GM21737 (cell line): ENCODE measurements around the gene ITGA7.

Experiments used
- ATAC-seq: cut with Tn5 transposase; IDR thresholded peaks from one replicate; pipeline ENCODE4 v1.9.1; 2021; ENCODE audit warnings: mild to moderate bottlenecking, moderate library complexity; ENCODE audit not compliant: unreplicated experiment

The ITGA7 gene, protein sequence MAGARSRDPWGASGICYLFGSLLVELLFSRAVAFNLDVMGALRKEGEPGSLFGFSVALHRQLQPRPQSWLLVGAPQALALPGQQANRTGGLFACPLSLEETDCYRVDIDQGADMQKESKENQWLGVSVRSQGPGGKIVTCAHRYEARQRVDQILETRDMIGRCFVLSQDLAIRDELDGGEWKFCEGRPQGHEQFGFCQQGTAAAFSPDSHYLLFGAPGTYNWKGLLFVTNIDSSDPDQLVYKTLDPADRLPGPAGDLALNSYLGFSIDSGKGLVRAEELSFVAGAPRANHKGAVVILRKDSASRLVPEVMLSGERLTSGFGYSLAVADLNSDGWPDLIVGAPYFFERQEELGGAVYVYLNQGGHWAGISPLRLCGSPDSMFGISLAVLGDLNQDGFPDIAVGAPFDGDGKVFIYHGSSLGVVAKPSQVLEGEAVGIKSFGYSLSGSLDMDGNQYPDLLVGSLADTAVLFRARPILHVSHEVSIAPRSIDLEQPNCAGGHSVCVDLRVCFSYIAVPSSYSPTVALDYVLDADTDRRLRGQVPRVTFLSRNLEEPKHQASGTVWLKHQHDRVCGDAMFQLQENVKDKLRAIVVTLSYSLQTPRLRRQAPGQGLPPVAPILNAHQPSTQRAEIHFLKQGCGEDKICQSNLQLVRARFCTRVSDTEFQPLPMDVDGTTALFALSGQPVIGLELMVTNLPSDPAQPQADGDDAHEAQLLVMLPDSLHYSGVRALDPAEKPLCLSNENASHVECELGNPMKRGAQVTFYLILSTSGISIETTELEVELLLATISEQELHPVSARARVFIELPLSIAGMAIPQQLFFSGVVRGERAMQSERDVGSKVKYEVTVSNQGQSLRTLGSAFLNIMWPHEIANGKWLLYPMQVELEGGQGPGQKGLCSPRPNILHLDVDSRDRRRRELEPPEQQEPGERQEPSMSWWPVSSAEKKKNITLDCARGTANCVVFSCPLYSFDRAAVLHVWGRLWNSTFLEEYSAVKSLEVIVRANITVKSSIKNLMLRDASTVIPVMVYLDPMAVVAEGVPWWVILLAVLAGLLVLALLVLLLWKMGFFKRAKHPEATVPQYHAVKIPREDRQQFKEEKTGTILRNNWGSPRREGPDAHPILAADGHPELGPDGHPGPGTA

DNA sequence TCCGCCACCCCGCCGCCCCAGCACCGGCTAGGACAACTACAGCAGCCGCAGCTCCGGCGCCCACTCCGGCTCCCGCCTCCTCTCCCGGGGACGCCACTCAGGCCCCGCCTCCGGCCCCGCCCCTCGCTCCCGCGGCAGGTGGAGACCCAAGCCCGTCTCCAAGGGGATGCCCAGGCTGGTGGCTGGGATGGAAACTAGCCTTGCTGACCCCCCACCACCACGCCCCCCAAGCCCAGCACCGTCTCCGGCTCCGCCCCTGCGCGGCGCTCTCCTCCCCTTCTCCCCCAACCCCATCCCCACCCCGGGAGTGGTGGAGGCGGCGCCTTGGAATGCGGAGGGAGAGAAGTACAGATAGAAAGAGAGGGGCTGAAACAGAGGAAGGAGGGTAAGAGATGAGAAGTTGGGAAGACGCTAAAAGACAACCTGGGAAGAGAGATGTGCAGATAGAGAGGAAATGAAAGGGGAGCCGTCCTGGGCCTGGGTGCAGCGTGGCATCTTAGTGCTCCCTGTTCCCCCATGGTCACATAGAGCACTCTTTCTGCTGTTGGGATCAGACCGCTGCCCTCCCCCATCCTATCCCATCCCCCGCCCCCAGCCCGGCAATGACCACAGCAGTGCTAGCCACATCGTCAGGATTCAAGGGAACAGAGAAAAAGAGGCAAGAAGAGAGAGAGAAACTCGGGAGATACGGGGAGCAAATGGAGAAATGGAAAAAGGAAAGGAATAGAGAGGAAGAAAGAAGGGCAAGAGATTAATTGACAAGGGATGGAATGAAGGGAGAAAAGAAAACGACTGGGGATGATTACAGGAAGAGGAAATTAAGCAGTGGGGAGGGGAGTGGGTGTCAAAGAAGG, at the start of gene ITGA7:
Gene ITGA7 (minus strand): TSS at position 64 of the 854 bp plus-strand sequence. CDS start 222 bp downstream, outside the sequence.
- ATAC-seq, result peak; percentile 70

- ATAC-seq, result no peak
These were observed 47.5 kb upstream of the ITGA7 start for GRCh38 chr12:55755246-55755645.

- ATAC-seq, result no peak
These were observed 40.7 kb upstream of the ITGA7 start for GRCh38 chr12:55748230-55748993.

GRCh38 chr12:55746913-55747231, 39.2 kb upstream of the ITGA7 start:
- no peak for ATAC-seq

GRCh38 chr12:55746174-55746912, 38.6 kb upstream of the ITGA7 start:
- ATAC-seq, result no peak

DNA sequence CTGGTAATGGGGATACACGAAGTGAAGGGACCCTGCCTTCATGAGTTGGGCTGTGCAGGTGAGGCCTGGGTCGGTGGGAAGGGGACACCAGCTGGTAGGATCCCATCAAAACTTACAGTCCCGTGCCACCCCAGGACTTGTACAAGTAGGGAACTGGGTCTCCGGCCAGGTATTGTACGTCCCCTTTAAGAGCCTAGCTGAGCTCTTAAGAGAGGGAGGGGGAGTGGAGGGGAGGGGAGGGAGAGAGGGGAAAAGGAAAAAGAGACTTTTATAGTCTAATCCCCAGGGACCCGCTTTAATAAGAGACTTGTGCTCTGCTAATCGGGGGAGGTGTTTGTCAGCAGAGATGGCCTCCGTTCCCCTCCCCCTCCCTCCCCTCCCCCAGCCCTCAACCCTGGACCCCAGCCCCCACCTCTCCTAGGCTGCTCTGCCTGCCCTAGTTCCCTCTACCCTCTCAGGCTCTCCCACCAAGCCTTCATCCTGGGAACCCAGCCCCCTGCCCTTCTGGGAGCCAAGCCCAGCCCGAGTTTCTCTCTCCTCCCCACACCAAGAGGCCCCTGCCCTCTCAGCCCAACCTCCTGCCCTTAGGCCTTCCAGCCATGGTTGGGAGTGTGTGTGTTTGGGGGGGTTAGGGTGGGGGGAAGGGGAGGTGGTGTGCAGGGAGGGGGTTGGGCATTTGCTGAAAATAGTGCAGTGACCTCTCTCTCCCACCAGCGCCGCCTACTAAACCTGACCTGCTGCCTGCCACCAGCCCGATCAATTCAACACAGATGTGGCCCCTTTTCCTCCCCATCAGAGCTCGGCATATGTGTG, 37.9 kb upstream of the ITGA7 start:
- ATAC-seq, result no peak

- ATAC-seq, result no peak
These were observed 36.8 kb upstream of the ITGA7 start for GRCh38 chr12:55744340-55745030.

DNA sequence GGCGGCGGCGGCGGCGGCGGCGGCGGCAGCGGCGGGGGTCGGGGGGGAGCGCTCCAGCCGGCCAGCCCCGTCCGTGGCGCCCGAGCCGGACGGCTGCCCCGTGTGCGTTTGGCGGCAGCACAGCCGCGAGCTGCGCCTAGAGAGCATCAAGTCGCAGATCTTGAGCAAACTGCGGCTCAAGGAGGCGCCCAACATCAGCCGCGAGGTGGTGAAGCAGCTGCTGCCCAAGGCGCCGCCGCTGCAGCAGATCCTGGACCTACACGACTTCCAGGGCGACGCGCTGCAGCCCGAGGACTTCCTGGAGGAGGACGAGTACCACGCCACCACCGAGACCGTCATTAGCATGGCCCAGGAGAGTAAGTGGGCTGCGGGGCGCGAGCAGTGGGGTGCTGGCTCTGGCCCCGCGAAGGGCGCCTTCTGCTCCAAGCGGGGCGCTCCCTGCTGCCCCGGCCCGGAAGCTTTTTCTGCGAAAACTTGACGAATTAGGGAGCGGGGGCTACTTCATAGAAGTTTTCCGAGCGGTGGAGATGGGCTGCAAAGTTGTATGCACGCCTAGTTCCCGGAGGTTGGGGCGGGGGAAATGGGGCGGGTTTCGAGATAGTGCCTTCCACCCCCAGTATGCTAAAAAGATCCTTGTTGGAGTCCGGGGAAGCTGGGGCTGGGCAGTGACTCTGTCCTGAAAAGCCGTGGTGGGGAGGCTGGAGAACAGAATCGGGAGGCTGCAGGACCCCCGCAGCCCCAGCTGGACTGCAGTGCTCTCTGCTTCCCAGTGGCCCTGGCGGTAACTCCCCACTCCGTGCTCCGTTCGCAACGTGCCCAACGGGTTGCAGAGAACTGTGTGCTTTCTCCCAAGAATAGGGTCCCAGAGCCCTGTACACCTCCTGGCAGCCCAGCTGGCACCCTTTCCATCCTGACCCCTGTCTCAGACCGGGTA, 36.0 kb upstream of the ITGA7 start:
- ATAC-seq, result peak; percentile 39

- peak; percentile 30 for ATAC-seq
These were observed 35.2 kb upstream of the ITGA7 start, which contains the start of gene GDF11 for GRCh38 chr12:55742719-55743405. GDF11 (plus strand) TSS chr12:55743122; CDS start chr12:55743317, 195 bp downstream.

DNA sequence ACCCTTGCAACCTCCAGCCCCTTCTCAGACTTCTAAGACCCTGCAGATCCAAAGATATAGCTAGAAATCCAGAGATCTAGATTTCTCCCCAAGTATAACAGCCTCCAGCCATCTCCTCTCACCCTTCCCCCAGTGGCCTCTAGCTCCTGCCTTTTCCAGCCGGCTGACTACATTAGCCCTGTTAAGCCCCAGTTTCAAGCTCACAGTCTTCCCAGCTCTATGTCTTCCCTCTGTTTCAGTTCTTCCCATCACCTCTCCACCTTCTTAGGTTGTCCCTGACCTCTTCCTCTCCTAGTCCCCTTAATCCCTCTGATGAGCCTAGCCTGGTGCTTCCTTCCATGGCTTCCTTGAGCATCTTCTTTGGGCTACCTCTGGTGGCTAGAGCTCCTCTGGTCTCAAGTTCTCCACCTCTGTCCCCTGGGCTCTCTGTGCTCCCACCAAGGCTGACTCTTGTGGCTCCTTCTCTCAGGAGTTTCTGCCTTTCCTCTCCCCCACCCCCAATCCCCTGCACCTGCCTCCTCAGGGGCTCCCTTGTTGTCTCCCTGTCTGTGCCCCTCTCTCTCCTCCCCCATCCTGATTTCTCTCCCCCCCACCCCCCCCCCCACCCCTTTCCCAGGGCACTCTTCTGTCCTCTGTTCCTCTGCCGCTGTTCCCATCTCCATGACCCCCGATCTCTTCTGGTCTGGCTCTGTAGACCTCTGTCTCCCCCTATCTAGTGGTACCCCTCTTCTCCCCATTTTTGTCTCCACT, 34.4 kb upstream of the ITGA7 start:
- ATAC-seq, result no peak

DNA sequence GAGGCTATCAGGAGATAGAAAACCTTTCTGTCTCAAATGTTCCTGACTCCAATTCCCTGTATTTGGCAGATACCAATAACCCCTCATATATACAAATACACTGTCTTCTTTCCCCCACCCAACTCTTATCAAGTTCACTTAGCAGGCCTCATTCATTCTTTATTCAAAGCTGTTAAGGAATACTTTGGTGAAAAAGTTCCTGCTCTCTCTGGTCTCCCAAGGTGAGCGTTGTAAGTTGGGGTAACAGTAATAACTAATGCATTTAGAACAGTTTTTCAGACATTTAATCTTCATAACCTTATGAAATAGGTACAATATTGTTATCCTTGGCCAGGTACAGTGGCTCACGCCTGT, 31.3 kb upstream of the ITGA7 start:
- no peak for ATAC-seq

GRCh38 chr12:55738123-55739024, 30.7 kb upstream of the ITGA7 start:
- peak; percentile 87 for ATAC-seq

GRCh38 chr12:55737581-55738122, 29.9 kb upstream of the ITGA7 start:
- no peak for ATAC-seq
